ENCODE results near the gene HDDC2. TPM values are rescaled to one million over a fixed set of nuclear protein-coding genes. Genes with fewer than 3 reads are reported as not detected.

Gene HDDC2
- total and polyA plus RNA-seq, 2 experiments from 2014 or later, result 69.5 to 131 TPM

- H3K4me3 ChIP-seq, result no peak overlapping the region
- H3K27ac ChIP-seq (ENCODE audit: low read depth), result no peak overlapping the region
- ATAC-seq, result peak; percentile 95
- Mint-ChIP-seq H3K27me3 (ENCODE audit: insufficient read depth, low read depth, poor library complexity) (no peaks in the 10 kb centered on the region), H3K36me3 (ENCODE audit: low read depth) (peaks cover 1% of the 10 kb centered on the region; the same call in 1 of the 3 replicates), H3K27ac (no peak overlapping the region), H3K9me3 (peaks cover 5% of the 10 kb centered on the region; the same call in 2 of the 3 replicates), H3K4me1 (peaks cover 9% of the 10 kb centered on the region; the same call in 2 of the 3 replicates), H3K4me3 (no peak overlapping the region)
- H2AFZ ChIP-seq, result no peak overlapping the region
- peak; percentile 26 for DNase-seq (ENCODE audit: low spot score)
- no peaks in the 10 kb centered on the region for H3K79me2 ChIP-seq (replicated peaks; ENCODE audit: insufficient read depth)
- no peaks in the 10 kb centered on the region for H4K20me1 ChIP-seq (replicated peaks; ENCODE audit: insufficient read depth)
- 0 out of 2 replicates have a peak, but pooled peaks cover 13% of the 10 kb centered on the region for H3K4me1 ChIP-seq (ENCODE audit: insufficient read depth)
- H3K27me3 ChIP-seq (ENCODE audit: insufficient read depth), result no peaks in the 10 kb centered on the region
- H3K9me2 ChIP-seq (ENCODE audit: insufficient read depth), result no peaks in the 10 kb centered on the region
- no peaks in the 10 kb centered on the region for H3F3A ChIP-seq (replicated peaks; ENCODE audit: low read depth)
- H3K4me2 ChIP-seq, result peak overlapping the region; percentile 12; the same call in 1 of the 2 replicates
- TF ChIP-seq ZNF331 (CRISPR knock-in tag; IDR thresholded peaks at IDR 0.05; ENCODE audit: low read depth) (no peak), EZH2 (IDR thresholded peaks at IDR 0.05; ENCODE audit: low read depth, unreplicated experiment) (no peak), CREB1 (CRISPR knock-in tag; IDR thresholded peaks at IDR 0.05; ENCODE audit: low read depth) (no peak), CTCF (conservative IDR thresholded peaks at IDR 0.05; ENCODE audit: low read depth in 2 of 2) (no peak), STAT1 (IDR thresholded peaks at IDR 0.05; ENCODE audit: unreplicated experiment) (no peak), ZNF114 (CRISPR knock-in tag; IDR thresholded peaks at IDR 0.05) (no peak), JUNB (IDR thresholded peaks at IDR 0.05; ENCODE audit: unreplicated experiment) (no peak), NANOG (IDR thresholded peaks at IDR 0.05; ENCODE audit: borderline replicate concordance) (no peak), POLR2AphosphoS5 (IDR thresholded peaks at IDR 0.05; ENCODE audit: low read depth) (no peak), REST (IDR thresholded peaks at IDR 0.05; ENCODE audit: unreplicated experiment) (no peak), ZNF462 (CRISPR knock-in tag; IDR thresholded peaks at IDR 0.05) (no peak)
- no peaks in the 10 kb centered on the region for H3K36me3 ChIP-seq (ENCODE audit: insufficient read depth)
These were observed 56.1 kb downstream of the HDDC2 start for GRCh38 chr6:125245523-125246264.
